Stimulated activated CD8-positive, alpha-beta memory T cell treated with anti-CD3 and anti-CD28 coated beads, Interleukin-15, amount 100 ng/mL, for 48 hours (primary cell): ENCODE data around the gene HADHB.
A peak's percentile ranks its signal among the peaks of the same experiment; 100 is the strongest.
"Not testable (repeated sequence)": the region's sequence is repeated elsewhere in the genome, so short reads cannot be mapped to it uniquely, and the experiment has no call there.

Source experiments
- DNase-seq, 2 donors: peaks; one replicate each; pipeline ENCODE4 v3.0.0-alpha.2; 2020; ENCODE audit warnings: low read depth in 2 of 2

The HADHB gene

GRCh38 chr2:26245231-26245732 is 543 bp downstream of the HADHB start:
- peak in 1 of 2 donors; percentile 28 for DNase-seq

- no peak for DNase-seq
Measured at GRCh38 chr2:26245810-26246209, 1.1 kb downstream of the HADHB start.

DNA sequence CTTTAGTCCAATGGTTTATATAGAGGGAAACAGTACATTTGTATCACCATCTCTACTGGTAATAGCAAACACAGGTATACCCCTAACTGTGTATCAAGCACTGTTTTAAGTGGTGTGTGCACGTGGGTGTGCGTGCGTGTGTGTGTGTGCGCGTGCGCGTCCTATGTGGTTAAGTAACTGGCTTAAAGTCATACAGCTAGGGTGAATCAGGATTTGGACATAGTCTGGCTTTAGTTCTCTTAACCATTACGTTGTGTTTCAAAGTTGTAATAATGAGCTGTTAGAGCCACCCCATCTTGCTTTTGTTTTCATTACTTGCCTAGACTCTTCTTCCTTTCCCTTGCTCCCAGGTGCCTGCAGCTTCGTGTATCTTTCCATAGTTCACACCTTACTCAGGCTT is 2.1 kb downstream of the HADHB start:
- no peak for DNase-seq

DNA sequence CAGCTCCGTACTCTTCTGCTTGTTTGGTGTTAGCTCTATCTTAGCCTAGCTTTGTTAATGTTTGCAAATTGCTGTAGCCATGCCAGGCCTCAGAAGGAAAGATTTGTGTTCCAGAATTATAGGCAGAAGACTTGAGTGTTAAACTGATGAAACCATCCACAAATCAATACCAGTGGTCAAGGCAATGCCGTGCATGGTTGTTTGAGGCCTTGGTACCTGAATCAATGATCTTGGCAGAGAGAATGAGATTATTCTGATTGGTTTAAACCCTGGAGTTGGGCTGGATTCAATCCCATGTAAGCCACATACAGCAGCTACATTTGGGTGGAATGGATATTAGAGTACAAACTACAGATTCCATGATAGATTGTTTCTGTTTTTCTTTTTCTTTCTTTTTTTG is 4.9 kb downstream of the HADHB start:
- no peak for DNase-seq

DNA sequence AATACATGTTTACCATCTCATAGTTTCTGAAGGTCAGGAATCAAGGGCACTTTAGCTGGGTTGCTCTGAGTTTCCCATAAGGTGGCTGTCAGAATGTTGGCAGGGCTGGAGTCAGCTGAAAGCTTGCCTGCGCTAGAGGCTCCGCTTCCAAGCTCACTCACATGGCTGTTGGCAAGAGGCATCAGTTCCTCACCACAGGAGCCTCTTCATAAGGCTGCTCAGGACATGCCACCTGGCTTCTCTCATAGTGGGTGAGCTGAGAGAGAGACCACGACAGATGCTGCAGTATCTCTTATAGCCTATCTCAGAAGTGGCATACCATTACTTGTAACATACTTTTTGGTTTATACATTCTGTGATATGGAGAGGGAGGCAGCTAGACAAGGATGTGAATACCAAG is 7.2 kb downstream of the HADHB start:
- DNase-seq: no peak

DNA sequence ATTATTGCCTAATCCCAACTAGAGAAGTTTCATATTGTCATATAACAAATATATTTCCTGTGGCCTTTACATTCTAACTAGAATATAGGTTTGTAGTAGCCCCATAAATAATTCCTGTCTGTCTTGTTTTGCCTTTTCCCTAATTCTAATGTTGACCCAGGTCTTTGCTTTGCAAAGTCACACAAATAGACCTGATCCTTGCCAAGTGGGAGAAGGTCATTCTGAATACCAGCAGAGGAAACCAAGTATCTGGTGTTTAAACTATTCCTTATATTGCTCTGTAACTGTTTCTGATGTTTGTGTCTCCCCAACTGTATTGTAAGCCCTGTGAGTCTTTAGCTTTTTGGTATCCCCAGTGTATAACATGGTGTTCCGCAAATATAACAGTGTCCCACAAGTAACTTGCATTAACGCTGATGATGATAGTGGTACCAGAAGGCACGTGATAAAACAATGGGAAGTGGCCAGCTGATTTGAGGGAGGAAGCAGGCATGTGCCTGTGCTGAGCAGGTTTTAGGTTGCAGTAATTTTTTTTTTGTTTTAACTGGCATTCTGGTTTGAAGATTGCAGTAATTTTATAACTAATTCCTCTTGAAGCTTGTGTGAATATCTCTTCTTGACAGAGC is 11.1 kb downstream of the HADHB start:
- DNase-seq: no peak

GRCh38 chr2:26258836-26259235 is 14.1 kb downstream of the HADHB start:
- DNase-seq: not testable (repeated sequence)

DNA sequence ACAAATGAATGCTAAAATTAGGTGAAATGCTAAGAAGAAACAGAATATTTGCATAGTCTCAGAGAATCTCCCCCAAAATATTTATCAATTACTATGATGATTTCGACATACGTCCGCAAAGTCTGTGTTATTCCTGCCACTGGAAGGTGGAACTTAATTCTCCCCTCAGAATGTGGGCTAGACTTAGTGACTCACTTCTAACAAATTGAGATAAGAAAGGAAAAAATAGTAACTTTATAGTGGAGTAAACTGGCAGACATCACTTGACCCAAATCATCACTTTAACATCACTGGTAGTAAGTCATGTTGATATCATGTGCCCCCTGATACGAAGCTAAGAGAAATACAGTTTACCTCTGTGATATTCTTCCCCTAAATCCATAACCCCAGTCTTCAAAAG is 23.5 kb downstream of the HADHB start:
- DNase-seq: no peak

DNA sequence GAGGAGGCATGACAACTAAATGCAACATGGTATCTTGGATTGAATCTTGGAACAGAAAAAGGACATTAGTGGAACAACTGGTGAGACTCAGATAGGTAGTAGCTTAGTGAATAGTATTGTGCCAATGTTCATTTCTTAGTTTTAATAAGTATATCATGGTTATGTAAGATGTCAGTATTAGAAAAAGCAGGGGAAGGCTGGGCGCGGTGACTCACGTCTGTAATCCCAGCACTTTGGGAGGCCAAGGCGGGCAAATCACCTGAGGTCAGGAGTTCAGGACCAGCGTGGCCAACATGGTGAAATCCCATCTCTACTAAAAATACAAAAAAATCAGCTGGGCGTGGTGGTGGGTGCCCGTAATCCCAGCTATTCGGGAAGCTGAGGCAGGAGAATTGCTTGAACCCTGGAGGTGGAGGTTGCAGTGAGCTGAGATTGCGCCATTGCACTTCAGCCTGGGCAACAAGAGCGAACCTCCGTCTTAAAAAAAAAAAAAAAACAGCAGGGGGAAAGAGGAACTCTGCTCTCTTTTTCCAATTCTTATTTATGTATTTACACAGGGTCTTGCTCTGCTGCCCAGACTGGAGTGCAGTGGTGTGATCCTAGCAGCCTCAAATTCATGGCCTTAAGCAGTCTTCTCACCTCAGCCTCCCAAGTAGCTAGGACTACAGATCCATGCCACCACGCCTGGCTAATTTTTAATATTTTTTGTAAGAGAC is 24.1 kb downstream of the HADHB start:
- not testable (repeated sequence) for DNase-seq

DNA sequence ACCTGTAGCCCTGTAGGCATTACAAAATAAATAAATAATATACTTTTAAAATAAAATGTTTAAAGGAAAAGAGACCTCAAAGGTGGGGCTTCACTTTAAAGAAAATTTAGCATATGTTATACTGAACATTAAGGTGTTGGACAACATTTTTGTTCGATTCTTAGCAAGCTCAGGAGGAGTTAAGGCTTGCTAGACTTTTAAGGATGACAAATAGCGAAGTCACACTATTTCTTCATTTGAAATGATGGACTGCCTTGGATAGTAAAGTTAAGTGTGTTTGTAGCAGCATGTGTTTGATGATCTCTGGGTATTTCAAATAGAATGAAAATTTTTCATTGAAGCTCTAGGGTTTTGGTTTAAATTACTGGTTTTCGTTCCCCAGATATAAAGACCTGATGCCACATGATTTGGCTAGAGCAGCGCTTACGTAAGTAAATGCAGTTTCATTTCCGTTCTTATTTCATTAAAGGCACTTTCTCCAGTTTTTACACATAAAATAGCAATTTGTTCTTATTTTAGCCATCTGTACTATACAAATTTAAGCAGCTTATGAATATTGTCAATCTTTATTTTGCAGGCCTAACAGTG is 24.9 kb downstream of the HADHB start:
- no peak for DNase-seq

GRCh38 chr2:26270373-26270772 is 25.6 kb downstream of the HADHB start:
- DNase-seq: no peak

DNA sequence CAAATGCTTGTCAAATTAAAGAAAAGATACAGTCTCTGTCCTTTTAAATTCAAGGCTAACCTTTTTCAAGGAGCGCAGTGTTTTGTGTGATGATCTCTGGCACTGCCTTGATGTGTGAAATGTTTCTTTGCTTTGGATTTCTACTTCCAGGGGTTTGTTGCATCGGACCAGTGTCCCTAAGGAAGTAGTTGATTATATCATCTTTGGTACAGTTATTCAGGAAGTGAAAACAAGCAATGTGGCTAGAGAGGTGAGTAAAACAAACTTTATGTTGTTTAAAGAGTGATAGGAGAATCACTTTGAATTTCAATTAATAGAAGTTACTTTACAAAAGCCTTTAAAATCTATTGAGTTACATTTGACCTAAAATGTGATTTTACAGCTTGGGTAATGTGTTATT is 28.8 kb downstream of the HADHB start:
- no peak for DNase-seq

- no peak for DNase-seq
Measured at GRCh38 chr2:26274058-26274613, 29.4 kb downstream of the HADHB start.

- no peak for DNase-seq
Measured at GRCh38 chr2:26276484-26277227, 31.9 kb downstream of the HADHB start.

- no peak for DNase-seq
Measured at GRCh38 chr2:26279886-26280285, 35.1 kb downstream of the HADHB start.

- no peak for DNase-seq
Measured at GRCh38 chr2:26281226-26281625, 36.5 kb downstream of the HADHB start.

DNA sequence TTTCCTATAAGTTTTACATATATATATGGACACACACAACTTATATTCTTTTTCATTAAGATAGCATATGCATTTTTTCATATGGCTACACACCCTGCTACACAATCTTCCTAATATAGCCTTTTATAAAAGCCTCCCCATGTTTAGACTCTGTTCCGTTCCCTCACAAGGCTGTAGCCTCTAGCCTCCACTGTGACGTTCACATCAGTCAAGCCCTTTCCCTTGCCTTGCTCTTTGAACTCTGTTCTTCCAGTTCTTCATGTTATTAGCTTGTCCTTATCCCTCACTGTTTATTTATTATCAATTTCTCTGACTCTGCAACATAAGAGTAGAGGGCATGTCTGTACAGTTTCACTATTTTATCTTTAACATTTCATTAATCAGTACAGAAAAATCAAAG is 38.9 kb downstream of the HADHB start:
- DNase-seq: no peak

GRCh38 chr2:26284132-26284531 is 39.4 kb downstream of the HADHB start:
- DNase-seq: no peak

GRCh38 chr2:26285931-26286330 is 41.2 kb downstream of the HADHB start:
- DNase-seq: no peak

DNA sequence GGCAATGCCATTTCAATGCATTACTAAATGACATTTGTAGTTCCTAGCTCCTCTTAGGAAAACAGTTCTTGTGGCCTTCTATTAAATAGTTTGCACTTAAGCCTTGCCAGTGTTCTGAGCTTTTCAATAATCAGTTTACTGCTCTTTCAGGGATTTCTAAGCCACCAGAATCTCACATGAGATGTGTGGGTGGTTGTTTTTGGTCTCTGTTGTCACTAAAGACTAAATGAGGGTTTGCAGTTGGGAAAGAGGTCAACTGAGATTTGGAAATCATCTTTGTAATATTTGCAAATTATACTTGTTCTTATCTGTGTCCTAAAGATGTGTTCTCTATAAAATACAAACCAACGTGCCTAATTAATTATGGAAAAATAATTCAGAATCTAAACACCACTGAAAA is 45.3 kb downstream of the HADHB start:
- no peak for DNase-seq

DNA sequence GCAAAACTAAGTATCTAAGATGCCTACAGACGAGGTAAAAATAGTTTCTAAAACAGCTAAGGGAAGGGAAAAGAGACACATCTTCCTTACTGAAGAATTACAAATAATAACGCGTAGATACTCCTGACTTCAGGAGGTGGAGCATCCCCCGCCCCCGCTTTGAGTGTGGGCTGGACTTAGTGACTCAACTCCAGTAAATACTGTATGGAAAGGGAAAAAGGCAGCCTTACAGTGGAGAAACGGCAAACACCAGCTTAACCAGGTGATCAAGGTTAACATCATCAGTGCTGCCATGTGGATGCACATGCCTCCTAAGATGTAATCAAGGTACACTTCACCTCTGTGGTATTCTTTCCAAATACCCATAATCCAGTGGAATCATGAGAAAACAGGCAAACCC is 47.9 kb downstream of the HADHB start:
- DNase-seq: no peak

DNA sequence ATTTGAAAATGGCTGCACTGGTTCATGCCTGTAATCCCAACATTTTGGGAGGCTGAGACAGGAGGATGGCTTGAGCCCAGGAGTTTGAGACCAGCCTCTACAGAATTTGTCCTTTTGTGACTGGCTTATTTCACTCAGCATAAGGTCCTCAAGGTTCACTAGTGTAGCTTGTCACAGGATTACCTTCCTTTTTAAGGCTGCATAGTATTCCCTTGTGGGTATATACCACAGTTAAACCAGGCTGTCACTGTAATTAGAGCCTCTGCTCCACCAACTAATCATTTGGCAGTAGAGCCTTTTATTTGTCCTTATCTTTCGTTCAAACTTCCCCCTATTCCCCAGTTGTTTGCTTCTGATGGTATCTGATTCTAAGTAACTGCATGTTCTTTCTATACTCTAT is 50.8 kb downstream of the HADHB start:
- no peak for DNase-seq
